Fibroblast of mammary gland (primary cell): ENCODE measurements around the gene GUCY1A1.

Source experiments
- DNase-seq: peaks from one replicate; pipeline ENCODE4 v3.0.0-alpha.2; 2010; ENCODE audit warnings: low read depth
- H3K4me3 ChIP-seq: 2 replicates; pipeline ENCODE4 v1.5.1; 2011; ENCODE audit warnings: low read depth, mild to moderate bottlenecking, low read length, moderate library complexity; ENCODE audit not compliant: control insufficient read depth
- TF ChIP-seq, protein P1 (sequence below): conservative IDR thresholded peaks from 2 replicates; pipeline ENCODE4 v1.5.1; 2011; ENCODE audit warnings: low read depth, low read length, inconsistent platforms; ENCODE audit not compliant: control insufficient read depth, insufficient read depth

Gene GUCY1A1, protein sequence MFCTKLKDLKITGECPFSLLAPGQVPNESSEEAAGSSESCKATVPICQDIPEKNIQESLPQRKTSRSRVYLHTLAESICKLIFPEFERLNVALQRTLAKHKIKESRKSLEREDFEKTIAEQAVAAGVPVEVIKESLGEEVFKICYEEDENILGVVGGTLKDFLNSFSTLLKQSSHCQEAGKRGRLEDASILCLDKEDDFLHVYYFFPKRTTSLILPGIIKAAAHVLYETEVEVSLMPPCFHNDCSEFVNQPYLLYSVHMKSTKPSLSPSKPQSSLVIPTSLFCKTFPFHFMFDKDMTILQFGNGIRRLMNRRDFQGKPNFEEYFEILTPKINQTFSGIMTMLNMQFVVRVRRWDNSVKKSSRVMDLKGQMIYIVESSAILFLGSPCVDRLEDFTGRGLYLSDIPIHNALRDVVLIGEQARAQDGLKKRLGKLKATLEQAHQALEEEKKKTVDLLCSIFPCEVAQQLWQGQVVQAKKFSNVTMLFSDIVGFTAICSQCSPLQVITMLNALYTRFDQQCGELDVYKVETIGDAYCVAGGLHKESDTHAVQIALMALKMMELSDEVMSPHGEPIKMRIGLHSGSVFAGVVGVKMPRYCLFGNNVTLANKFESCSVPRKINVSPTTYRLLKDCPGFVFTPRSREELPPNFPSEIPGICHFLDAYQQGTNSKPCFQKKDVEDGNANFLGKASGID

DNA sequence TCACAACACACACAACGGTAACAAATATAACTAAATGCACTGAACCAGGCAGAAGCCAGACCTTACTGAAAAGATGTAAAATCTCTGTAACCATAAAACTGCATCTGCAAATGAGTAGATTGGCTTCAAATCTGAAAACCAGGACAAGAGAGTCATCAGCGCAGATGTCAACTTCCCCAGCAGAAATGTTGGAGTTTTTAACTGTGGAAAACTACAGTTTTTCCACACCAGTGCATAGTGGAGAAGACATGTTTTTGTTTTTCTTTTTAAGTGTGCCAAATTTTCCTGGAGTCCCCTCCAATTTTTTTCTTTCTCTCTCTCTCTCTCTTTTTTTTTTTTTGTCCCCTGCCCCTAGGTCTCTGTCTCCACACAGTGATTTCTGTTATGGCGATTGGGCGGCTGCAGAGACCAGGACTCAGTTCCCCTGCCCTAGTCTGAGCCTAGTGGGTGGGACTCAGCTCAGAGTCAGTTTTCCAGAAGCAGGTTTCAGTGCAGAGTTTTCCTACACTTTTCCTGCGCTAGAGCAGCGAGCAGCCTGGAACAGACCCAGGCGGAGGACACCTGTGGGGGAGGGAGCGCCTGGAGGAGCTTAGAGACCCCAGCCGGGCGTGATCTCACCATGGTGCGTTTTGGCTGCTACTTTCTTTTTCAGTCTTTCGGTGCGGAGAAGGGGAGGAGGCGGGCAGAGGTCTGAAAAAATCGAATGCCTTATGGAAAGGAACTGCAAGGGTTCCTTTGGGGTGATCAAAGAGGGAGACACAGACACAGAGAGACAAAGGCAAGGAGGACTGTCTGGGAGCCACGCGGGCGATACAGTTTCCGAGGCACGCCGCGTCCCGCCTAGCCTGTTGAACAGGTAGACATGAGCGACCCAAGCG lies at the start of gene GUCY1A1:
TSS of gene GUCY1A1 (plus strand) at position 505 of the 878 bp plus-strand sequence. CDS start 30,020 bp downstream, outside the sequence.
- no peak for DNase-seq
- TF ChIP-seq, protein P1, sequence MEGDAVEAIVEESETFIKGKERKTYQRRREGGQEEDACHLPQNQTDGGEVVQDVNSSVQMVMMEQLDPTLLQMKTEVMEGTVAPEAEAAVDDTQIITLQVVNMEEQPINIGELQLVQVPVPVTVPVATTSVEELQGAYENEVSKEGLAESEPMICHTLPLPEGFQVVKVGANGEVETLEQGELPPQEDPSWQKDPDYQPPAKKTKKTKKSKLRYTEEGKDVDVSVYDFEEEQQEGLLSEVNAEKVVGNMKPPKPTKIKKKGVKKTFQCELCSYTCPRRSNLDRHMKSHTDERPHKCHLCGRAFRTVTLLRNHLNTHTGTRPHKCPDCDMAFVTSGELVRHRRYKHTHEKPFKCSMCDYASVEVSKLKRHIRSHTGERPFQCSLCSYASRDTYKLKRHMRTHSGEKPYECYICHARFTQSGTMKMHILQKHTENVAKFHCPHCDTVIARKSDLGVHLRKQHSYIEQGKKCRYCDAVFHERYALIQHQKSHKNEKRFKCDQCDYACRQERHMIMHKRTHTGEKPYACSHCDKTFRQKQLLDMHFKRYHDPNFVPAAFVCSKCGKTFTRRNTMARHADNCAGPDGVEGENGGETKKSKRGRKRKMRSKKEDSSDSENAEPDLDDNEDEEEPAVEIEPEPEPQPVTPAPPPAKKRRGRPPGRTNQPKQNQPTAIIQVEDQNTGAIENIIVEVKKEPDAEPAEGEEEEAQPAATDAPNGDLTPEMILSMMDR: no peak
- H3K4me3 ChIP-seq: peak within 1 kb of the TSS; percentile 53

DNA sequence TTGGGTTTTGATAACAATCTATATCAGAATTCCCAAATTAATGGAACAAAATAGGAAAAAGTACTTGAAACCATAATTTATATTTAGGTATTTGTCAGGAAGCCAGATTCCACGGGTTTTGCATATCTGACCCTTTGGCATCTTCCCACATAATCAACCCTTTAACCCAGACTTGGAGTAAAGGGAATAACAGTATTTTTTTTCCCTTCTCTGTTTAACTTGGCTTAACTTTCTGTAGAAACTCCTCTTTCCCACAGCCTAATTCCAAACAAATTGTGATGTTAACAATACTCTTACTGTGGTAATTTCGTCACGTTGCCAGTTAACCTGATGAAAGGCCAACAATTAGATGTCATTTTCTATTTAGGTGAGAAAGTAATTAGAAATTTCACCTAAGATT lies 49.4 kb upstream of the GUCY1A1 start:
- TF ChIP-seq, protein P1: no peak
- no peak overlapping the region for H3K4me3 ChIP-seq
- DNase-seq: no peak

DNA sequence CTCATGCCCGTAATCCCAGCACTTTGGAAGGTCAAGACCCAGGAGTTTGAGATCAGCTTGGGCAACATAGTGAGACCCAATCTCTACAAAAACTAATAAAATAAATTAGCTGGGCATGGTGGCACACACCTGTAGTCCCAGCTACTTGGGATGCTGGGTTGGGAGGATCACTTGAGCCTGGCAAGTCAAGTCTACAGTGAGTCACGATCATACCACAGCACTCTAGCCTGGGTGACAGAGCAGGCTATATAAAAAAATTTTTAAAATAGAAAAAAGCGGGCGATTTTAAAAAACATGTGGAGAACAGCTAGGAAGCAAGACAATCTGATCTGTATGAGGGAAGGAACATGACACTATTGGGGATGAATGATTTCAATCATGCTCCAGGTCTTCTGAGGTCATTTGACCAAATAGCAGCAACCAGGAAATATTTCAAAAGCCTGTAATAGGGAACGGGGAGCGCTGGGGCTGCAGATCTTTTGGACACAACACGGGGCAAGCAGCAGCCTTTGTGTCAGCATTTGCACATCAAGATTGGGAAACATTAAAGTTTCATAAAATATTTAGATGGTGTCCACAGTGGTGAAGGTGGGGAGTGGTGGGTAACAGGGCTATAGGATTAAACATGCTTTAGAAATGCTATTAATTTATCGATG lies 48.3 kb upstream of the GUCY1A1 start:
- peak; percentile 23 for DNase-seq
- H3K4me3 ChIP-seq: no peak overlapping the region
- TF ChIP-seq, protein P1: no peak

DNA sequence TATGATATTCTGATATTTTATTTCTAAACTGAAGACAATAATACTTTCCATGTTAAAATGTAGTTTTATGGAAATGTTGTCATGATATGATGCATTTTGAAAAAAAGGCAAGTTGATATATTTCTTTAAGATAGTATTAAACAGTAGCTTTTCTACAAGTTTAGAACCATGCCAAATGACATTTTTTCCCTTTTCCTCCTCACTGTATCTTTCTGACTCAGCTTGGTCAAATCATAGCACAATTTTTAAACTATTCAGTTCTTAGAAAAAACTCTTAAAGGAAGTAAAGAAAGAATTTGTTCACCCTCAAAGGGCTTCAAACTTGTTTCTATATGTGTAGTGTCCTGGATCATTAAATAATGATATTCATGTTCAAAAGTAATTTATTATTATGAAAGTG lies 46.0 kb upstream of the GUCY1A1 start:
- TF ChIP-seq, protein P1: no peak
- no peak overlapping the region for H3K4me3 ChIP-seq
- DNase-seq: no peak

DNA sequence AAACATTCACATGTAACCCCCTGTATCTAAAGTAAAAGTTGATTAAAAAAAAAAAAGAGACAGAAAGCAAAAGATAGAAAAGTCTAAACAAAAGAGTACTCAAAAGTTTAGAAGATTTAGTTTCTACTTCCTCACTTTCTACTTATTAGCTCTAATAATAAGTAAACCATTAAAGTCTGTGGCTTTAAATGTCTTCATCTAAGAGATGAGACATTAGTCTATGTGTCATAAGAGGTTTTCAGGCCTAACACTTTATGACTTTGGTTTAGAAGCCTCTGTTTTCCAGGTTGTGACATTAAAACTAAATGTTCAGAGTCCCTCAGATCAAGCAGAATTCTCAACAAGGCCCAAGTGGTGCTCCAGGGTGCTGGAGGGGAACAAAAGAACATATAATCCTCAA lies 42.2 kb upstream of the GUCY1A1 start:
- no peak for DNase-seq
- H3K4me3 ChIP-seq: no peak overlapping the region
- TF ChIP-seq, protein P1: no peak

DNA sequence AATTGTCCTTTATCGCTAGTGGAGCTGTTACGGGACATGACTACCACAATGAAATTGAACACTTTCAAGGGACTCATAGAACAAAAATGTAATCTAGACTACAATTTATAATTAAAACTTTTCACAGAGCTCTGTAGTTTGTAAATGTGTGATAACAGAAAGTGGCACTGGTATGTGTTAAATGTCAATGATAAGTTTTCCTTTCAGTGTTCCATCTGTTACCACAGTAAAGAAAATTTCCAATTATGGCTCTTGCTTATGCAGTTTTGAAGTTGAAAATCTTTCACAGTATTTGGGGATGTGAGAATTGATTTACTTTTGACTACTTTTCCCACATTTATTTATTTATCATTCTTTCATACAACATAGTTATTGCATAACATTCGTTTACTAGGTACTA lies 40.1 kb upstream of the GUCY1A1 start:
- DNase-seq: no peak
- TF ChIP-seq, protein P1: no peak
- no peak overlapping the region for H3K4me3 ChIP-seq
